Keratinocyte (primary cell): ENCODE results near the gene TMEM132E.

Experiments
- EZH2 ChIP-seq: IDR thresholded peaks from one replicate; pipeline ENCODE4 v1.6.1; 2012; ENCODE audit warnings: inconsistent platforms, mild to moderate bottlenecking, low read length, moderate library complexity
- TF ChIP-seq, protein P1 (sequence below), 3 experiments: IDR thresholded peaks in 1 of 3; conservative IDR thresholded peaks in 1 of 3; optimal IDR thresholded peaks in 1 of 3; 2 replicates in 2 of 3; 3 replicates in 1 of 3; pipeline versions ENCODE3 to v1.5.1; 2011; ENCODE audit warnings: low read length in 3 of 3, mild to moderate bottlenecking in 3 of 3, moderate library complexity in 2 of 3, control low read depth in 1 of 3, inconsistent platforms in 1 of 3; ENCODE audit not compliant: insufficient read depth in 2 of 3; ENCODE audit errors: extremely low read depth in 1 of 3

GRCh38 chr17:34669511-34669910, 90.1 kb downstream of the TMEM132E start:
- TF ChIP-seq, protein P1, sequence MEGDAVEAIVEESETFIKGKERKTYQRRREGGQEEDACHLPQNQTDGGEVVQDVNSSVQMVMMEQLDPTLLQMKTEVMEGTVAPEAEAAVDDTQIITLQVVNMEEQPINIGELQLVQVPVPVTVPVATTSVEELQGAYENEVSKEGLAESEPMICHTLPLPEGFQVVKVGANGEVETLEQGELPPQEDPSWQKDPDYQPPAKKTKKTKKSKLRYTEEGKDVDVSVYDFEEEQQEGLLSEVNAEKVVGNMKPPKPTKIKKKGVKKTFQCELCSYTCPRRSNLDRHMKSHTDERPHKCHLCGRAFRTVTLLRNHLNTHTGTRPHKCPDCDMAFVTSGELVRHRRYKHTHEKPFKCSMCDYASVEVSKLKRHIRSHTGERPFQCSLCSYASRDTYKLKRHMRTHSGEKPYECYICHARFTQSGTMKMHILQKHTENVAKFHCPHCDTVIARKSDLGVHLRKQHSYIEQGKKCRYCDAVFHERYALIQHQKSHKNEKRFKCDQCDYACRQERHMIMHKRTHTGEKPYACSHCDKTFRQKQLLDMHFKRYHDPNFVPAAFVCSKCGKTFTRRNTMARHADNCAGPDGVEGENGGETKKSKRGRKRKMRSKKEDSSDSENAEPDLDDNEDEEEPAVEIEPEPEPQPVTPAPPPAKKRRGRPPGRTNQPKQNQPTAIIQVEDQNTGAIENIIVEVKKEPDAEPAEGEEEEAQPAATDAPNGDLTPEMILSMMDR (optimal IDR thresholded peaks at IDR 0.05 in 1 of 3, IDR thresholded peaks at IDR 0.05 in 1 of 3, conservative IDR thresholded peaks at IDR 0.05 in 1 of 3; ENCODE audit: extremely low read depth in 1 of 3, insufficient read depth in 2 of 3, low read length in 3 of 3): no peak
- TF ChIP-seq EZH2: no peak
